Skeletal muscle satellite cell (primary cell): ENCODE measurements around the gene DCLK2.

ENCODE experiments used
- H3K27me3 ChIP-seq: 2 replicates; pipeline ENCODE4 v1.7.0; 2013; ENCODE audit warnings: low read length; ENCODE audit not compliant: control insufficient read depth, insufficient read depth
- H3K36me3 ChIP-seq: 2 replicates; pipeline ENCODE4 v1.7.0; 2013; ENCODE audit warnings: mild to moderate bottlenecking, control low read depth, low read length; ENCODE audit not compliant: insufficient read depth
- H3K4me1 ChIP-seq: 2 replicates; pipeline ENCODE4 v1.7.0; 2013; ENCODE audit warnings: low read length; ENCODE audit not compliant: control insufficient read depth, insufficient read depth
- H3K4me2 ChIP-seq: 2 replicates; pipeline ENCODE4 v1.7.0; 2013; ENCODE audit warnings: mild to moderate bottlenecking, low read length
- H3K4me3 ChIP-seq: 2 replicates; pipeline ENCODE4 v1.7.0; 2013; ENCODE audit warnings: low read length
- H3K9ac ChIP-seq: 2 replicates; pipeline ENCODE4 v1.7.0; 2013; ENCODE audit warnings: mild to moderate bottlenecking, low read depth, low read length, moderate library complexity
- H3K9me3 ChIP-seq: replicated peaks from 2 replicates; pipeline ENCODE4 v1.7.0; 2013; ENCODE audit warnings: mild to moderate bottlenecking, control low read depth, low read length

Gene DCLK2

GRCh38 chr4:150070464-150071170, 7.6 kb upstream of the DCLK2 start:
- no peaks in the 10 kb centered on the region for H3K36me3 ChIP-seq
- H3K9me3 ChIP-seq = no peaks in the 10 kb centered on the region
- no peak overlapping the region for H3K4me2 ChIP-seq
- H3K4me3 ChIP-seq = no peak overlapping the region
- H3K4me1 ChIP-seq = peaks cover 30% of the 10 kb centered on the region
- H3K9ac ChIP-seq = no peak overlapping the region
- H3K27me3 ChIP-seq = no peaks in the 10 kb centered on the region

- Histone ChIP-seq H3K4me1 (peaks cover 32% of the 10 kb centered on the region), H3K27me3 (no peaks in the 10 kb centered on the region), H3K9me3 (no peaks in the 10 kb centered on the region), H3K4me3 (no peak overlapping the region), H3K4me2 (no peak overlapping the region), H3K36me3 (no peaks in the 10 kb centered on the region), H3K9ac (peak overlapping the region; percentile 43)
These were observed 5.8 kb upstream of the DCLK2 start for GRCh38 chr4:150072471-150072870.

DNA sequence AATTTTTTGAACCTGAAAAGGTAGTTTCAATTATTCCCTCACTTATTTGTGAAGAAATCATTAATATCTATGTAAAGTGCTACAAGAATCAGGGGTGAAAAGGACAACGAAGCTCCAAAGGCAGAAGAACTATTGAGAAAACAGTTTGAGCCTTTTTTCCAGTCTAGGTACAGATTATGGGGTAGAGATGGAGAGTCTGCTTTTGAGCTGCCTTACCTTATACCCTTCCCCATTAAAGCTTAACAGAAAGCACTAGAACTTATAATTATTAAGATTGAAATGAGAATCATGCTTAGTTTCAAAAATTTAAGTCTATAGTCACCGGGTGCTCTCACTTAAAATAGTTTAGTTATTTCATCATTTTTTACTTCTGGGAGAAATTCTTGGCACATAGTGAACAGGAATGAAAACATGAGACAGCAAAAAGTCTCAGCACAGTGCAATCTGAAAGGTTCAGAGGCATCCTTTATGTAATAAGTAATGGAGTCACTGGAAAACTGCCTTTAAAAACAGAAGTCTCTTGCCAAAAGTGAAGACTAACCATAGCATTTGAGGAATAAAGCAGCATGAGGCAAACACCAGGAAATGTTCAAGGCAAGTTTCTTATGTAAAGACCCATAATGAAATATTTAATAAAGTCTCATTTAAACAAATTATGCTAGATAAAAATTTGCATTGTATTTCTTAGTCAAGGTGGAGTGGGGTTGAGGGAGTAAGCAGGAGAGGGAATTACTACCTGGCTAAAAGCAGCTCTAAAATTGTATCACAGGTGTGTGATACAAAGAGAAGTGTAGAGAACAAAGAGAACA, 5.1 kb upstream of the DCLK2 start:
- H3K9ac ChIP-seq = peak overlapping the region; percentile 43
- no peaks in the 10 kb centered on the region for H3K27me3 ChIP-seq
- peak overlapping the region; percentile 49 for H3K4me2 ChIP-seq
- no peak overlapping the region for H3K4me3 ChIP-seq
- H3K36me3 ChIP-seq = no peaks in the 10 kb centered on the region
- H3K9me3 ChIP-seq = no peaks in the 10 kb centered on the region
- peaks cover 36% of the 10 kb centered on the region for H3K4me1 ChIP-seq

DNA sequence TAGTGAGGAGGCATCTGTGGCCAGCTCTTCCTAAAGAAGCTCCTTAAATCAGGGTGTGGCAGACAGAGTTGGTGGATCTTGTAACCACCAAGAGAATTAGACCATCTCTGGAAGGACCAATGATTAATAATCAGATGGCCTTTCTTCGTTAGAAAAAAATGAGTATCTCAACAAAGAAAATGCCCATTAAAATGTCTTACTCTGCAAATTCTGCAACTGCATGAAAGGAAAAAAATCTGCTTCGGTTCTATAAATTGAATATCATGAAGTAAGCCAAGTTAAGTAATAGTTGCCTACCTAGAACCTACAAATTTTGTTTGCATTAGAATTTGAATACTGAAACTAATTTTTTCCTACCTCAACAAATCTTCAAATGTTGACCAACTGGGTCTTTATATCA, 4.2 kb upstream of the DCLK2 start:
- no peak overlapping the region for H3K4me3 ChIP-seq
- no peaks in the 10 kb centered on the region for H3K36me3 ChIP-seq
- peaks cover 36% of the 10 kb centered on the region for H3K4me1 ChIP-seq
- no peaks in the 10 kb centered on the region for H3K9me3 ChIP-seq
- H3K27me3 ChIP-seq = no peaks in the 10 kb centered on the region
- no peak overlapping the region for H3K4me2 ChIP-seq
- H3K9ac ChIP-seq = no peak overlapping the region

- H3K9ac ChIP-seq = peak overlapping the region; percentile 86
- H3K4me1 ChIP-seq = peaks cover 27% of the 10 kb centered on the region
- H3K4me3 ChIP-seq = peak overlapping the region; percentile 78
- no peaks in the 10 kb centered on the region for H3K27me3 ChIP-seq
- H3K4me2 ChIP-seq = peak overlapping the region; percentile 92
- no peaks in the 10 kb centered on the region for H3K9me3 ChIP-seq
- H3K36me3 ChIP-seq = no peaks in the 10 kb centered on the region
These were observed 385 bp downstream of the DCLK2 start for GRCh38 chr4:150078579-150079080.

- Histone ChIP-seq H3K36me3 (no peaks in the 10 kb centered on the region), H3K27me3 (no peaks in the 10 kb centered on the region), H3K4me1 (peaks cover 23% of the 10 kb centered on the region), H3K9ac (peak overlapping the region; percentile 86), H3K9me3 (no peaks in the 10 kb centered on the region), H3K4me3 (peak overlapping the region; percentile 78), H3K4me2 (peak overlapping the region; percentile 92)
These were observed 886 bp downstream of the DCLK2 start for GRCh38 chr4:150079081-150079581.

DNA sequence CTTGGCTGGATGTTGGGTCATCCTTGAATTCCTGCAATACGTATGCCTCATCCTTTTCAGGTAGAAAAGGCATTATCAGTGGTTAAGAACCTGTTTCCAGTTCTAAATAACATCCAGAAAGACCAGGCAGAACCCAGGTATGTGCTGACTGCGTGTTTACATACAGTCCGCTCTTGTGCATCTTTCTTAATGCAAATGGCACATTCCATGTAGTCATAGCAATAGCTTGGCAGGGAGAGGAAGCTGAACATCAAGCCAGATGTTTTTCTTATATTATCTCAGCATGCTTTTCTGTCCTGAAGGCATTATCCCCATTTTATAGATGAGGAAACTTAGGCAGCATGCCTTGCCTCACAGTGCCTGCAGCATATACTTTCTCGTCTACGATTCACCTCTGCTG, 2.1 kb downstream of the DCLK2 start:
- no peaks in the 10 kb centered on the region for H3K27me3 ChIP-seq
- H3K4me2 ChIP-seq = peak overlapping the region; percentile 92
- H3K9ac ChIP-seq = no peak overlapping the region
- H3K4me1 ChIP-seq = peaks cover 23% of the 10 kb centered on the region
- H3K36me3 ChIP-seq = no peaks in the 10 kb centered on the region
- no peaks in the 10 kb centered on the region for H3K9me3 ChIP-seq
- peak overlapping the region; percentile 78 for H3K4me3 ChIP-seq

DNA sequence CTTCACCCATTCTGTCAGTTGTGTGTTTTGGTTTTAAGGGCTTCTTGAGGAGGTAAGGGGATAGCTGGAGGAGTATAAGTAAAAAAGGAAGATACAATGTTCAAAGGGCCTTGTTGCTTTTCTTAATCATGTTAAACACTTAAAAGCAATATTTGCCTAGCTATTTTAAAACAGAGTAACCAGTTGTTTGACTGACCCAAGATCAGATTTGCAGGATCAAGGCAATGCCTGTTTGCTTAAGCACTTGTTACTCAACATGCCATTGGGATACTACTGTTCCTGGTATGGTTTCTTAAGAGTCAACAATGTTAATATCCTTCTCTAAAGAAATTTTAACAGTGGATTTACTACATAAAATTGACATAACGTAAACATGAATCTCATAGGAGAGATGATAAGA, 2.6 kb downstream of the DCLK2 start:
- peak overlapping the region; percentile 78 for H3K4me3 ChIP-seq
- no peak overlapping the region for H3K9ac ChIP-seq
- H3K36me3 ChIP-seq = no peaks in the 10 kb centered on the region
- H3K27me3 ChIP-seq = no peaks in the 10 kb centered on the region
- no peaks in the 10 kb centered on the region for H3K9me3 ChIP-seq
- H3K4me1 ChIP-seq = peaks cover 23% of the 10 kb centered on the region
- peak overlapping the region; percentile 92 for H3K4me2 ChIP-seq

- Histone ChIP-seq H3K4me3 (no peak overlapping the region), H3K36me3 (no peaks in the 10 kb centered on the region), H3K9me3 (no peaks in the 10 kb centered on the region), H3K9ac (no peak overlapping the region), H3K4me1 (peaks cover 23% of the 10 kb centered on the region), H3K4me2 (no peak overlapping the region), H3K27me3 (no peaks in the 10 kb centered on the region)
These were observed 4.0 kb downstream of the DCLK2 start for GRCh38 chr4:150082241-150082640.

DNA sequence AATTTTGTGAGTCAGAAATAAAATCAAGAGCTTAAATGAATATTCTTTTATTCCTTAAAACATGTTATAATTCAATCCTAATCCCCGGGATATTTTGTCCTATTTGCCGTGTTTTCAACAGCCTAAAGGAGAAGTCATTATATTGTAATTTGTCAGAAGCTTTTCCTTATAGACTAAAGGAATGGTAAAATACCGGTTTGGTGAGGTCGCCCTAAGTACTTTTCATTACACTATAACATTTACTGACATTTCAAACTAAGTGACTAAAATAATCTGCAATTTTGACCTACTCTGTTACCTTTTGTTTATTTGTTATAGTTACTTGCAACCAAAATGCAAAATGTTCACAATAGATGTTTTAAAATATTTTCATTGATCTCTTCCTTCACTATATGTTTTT, 8.8 kb downstream of the DCLK2 start:
- Histone ChIP-seq H3K9me3 (no peaks in the 10 kb centered on the region), H3K4me2 (no peak overlapping the region), H3K36me3 (no peaks in the 10 kb centered on the region), H3K4me3 (no peak overlapping the region), H3K27me3 (no peaks in the 10 kb centered on the region), H3K4me1 (no peaks in the 10 kb centered on the region), H3K9ac (no peak overlapping the region)

GRCh38 chr4:150089732-150090131, 11.5 kb downstream of the DCLK2 start:
- H3K9ac ChIP-seq = no peak overlapping the region
- no peak overlapping the region for H3K4me3 ChIP-seq
- H3K36me3 ChIP-seq = no peaks in the 10 kb centered on the region

More at GRCh38 chr4:150089732-150090131, 11.5 kb downstream of the DCLK2 start:
- no peak overlapping the region for H3K4me2 ChIP-seq
- H3K27me3 ChIP-seq = no peaks in the 10 kb centered on the region
- no peaks in the 10 kb centered on the region for H3K9me3 ChIP-seq
- no peaks in the 10 kb centered on the region for H3K4me1 ChIP-seq
